Neural cell (in vitro differentiated cells): ENCODE results near the gene PARL. TPM values are rescaled to one million over a fixed set of nuclear protein-coding genes. Genes with fewer than 3 reads are reported as not detected.

Source experiments
- H2AFZ ChIP-seq: fragments of 200-600, 300-800 bp; sonication (generic), shearing (Covaris generic); 2 replicates; pipeline ENCODE4 v1.6.0; 2014; ENCODE audit warnings: low read depth, mild to moderate bottlenecking, antibody characterized with exemption, low read length, moderate library complexity
- H3F3A ChIP-seq: fragments of 200-600 bp; shearing (Covaris generic); 2 replicates; pipeline ENCODE4 v1.6.1; 2016; ENCODE audit warnings: mild to moderate bottlenecking, moderate library complexity, mixed read lengths, antibody characterized with exemption, low read length; ENCODE audit not compliant: insufficient read depth, poor library complexity, severe bottlenecking
- H3K27ac ChIP-seq: fragments of 200-600, 300-800 bp; sonication (generic), shearing (Covaris generic); 2 replicates; pipeline ENCODE4 v1.5.1; 2014; ENCODE audit warnings: mild to moderate bottlenecking, low read length, moderate library complexity
- H3K27me3 ChIP-seq: fragments of 300-800, 200-600 bp; sonication (generic), shearing (Covaris generic); 2 replicates; pipeline ENCODE4 v1.6.0; 2014; ENCODE audit warnings: mild to moderate bottlenecking, low read depth, low read length, moderate library complexity; ENCODE audit not compliant: insufficient read depth
- H3K36me3 ChIP-seq: fragments of 300-800, 200-600 bp; sonication (generic), shearing (Covaris generic); 2 replicates; pipeline ENCODE4 v1.5.1; 2014; ENCODE audit warnings: mild to moderate bottlenecking, antibody characterized with exemption, low read length, moderate library complexity; ENCODE audit not compliant: insufficient read depth
- H3K4me2 ChIP-seq: fragments of 300-800, 200-600 bp; sonication (generic), shearing (Covaris generic); 2 replicates; pipeline ENCODE4 v1.6.0; 2014; ENCODE audit warnings: mild to moderate bottlenecking, low read length
- H3K4me3 ChIP-seq: fragments of 300-800, 200-600 bp; sonication (generic), shearing (Covaris generic); 2 replicates; pipeline ENCODE4 v1.5.1; 2014; ENCODE audit warnings: mild to moderate bottlenecking, low read length, moderate library complexity
- H3K79me2 ChIP-seq: fragments of 200-600 bp; shearing (Covaris generic); replicated peaks from 2 replicates; pipeline ENCODE4 v1.6.0; 2014; ENCODE audit warnings: mild to moderate bottlenecking, low read length, moderate library complexity; ENCODE audit not compliant: insufficient read depth
- H3K9ac ChIP-seq: fragments of 300-800, 200-600 bp; sonication (generic), shearing (Covaris generic); 2 replicates; pipeline ENCODE4 v1.6.1; 2016; ENCODE audit warnings: mild to moderate bottlenecking, low read length, mixed read lengths
- H3K9me2 ChIP-seq: fragments of 200-600 bp; shearing (Covaris generic); 2 replicates; pipeline ENCODE4 v1.6.1; 2016; ENCODE audit warnings: mild to moderate bottlenecking, low read length, mixed read lengths; ENCODE audit not compliant: insufficient read depth
- H3K9me3 ChIP-seq: fragments of 200-600, 300-800 bp; sonication (generic), shearing (Covaris generic); 2 replicates; pipeline ENCODE4 v1.6.1; 2016; ENCODE audit warnings: mild to moderate bottlenecking, mixed run types, low read length, moderate library complexity, mixed read lengths
- H4K20me1 ChIP-seq: fragments of 200-600 bp; shearing (Covaris generic); 2 replicates; pipeline ENCODE4 v1.6.1; 2016; ENCODE audit warnings: mild to moderate bottlenecking, mixed run types; ENCODE audit not compliant: insufficient read depth
- EP300 ChIP-seq: fragments of 450-650 bp; conservative IDR thresholded peaks from 2 replicates; pipeline ENCODE4 v1.6.1; 2014; ENCODE audit warnings: antibody characterized with exemption, mild to moderate bottlenecking, moderate library complexity; ENCODE audit not compliant: poor library complexity, severe bottlenecking
- EZH2 ChIP-seq: fragments of 200-600, 300-800 bp; shearing (Covaris generic), sonication (generic); IDR thresholded peaks from 2 replicates; pipeline ENCODE4 v1.6.1; 2014; ENCODE audit warnings: antibody characterized with exemption, low read length, borderline replicate concordance, mild to moderate bottlenecking; ENCODE audit not compliant: insufficient read depth, poor library complexity, severe bottlenecking
- MXI1 ChIP-seq: fragments of 450-650 bp; conservative IDR thresholded peaks from 2 replicates; pipeline ENCODE4 v1.6.1; 2014; ENCODE audit warnings: antibody characterized with exemption, mild to moderate bottlenecking; ENCODE audit not compliant: poor library complexity, severe bottlenecking
- POLR2AphosphoS5 ChIP-seq: IDR thresholded peaks from 2 replicates; pipeline ENCODE4 v1.6.1; 2012
- RAD21 ChIP-seq: fragments of 450-650 bp; conservative IDR thresholded peaks from 2 replicates; pipeline ENCODE4 v1.6.1; 2014; ENCODE audit warnings: antibody characterized with exemption, mild to moderate bottlenecking, moderate library complexity
- SMC3 ChIP-seq: fragments of 450-650 bp; conservative IDR thresholded peaks from 2 replicates; pipeline ENCODE4 v1.6.1; 2014; ENCODE audit warnings: antibody characterized with exemption, mild to moderate bottlenecking, moderate library complexity; ENCODE audit not compliant: poor library complexity
- TAF1 ChIP-seq: IDR thresholded peaks from 2 replicates; pipeline ENCODE4 v1.6.1; 2012; ENCODE audit warnings: low read depth
- polyA plus RNA-seq: library from polyadenylated mRNA; depleted of rRNA; stranded (reverse); fragments of >200 nt; gene quantifications from 2 replicates; pipeline ENCODE4 v1.2.3, GENCODE V29; 2014
- TF ChIP-seq, protein P1 (sequence below): IDR thresholded peaks from 2 replicates; pipeline ENCODE4 v1.6.1; 2012; ENCODE audit warnings: borderline replicate concordance
- TF ChIP-seq, protein P2 (sequence below): fragments of 450-650 bp; IDR thresholded peaks from 2 replicates; pipeline ENCODE4 v1.5.1; 2014; ENCODE audit warnings: antibody characterized with exemption, mild to moderate bottlenecking, moderate library complexity; ENCODE audit not compliant: poor library complexity, severe bottlenecking

Gene PARL
- polyA plus RNA-seq, 1 donor from 2014 or later = 59.2 TPM

DNA sequence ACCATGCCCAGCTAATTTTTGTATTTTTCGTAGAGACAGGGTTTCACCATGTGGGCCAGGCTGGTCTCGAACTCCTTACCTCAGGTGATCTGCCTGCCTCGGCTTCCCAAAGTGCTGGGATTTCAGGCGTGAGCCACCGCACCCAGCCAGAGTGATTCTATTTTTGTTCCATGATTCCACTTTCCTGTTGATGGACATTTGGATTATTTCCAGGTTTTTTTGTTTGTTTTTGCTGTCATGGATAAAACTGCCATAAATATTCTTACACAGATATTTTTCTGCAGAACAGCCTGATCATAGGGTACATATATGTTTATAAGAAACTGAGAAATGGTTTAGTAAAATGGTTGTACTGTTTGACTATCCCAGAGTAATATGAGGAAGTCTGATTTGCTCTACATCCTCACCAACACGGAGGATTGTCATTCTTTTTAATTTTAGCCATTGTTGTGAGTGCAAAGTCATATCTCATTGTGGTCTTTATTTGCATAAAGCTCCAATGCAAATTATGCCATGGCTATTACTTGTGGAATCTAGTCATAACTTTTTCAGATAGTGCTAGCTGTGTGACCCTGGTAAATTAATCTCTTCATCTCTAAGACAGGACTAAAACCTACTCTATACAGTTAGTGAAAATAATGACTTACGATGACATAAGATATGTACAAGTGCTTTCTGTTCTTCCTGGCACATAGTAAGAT is 102.0 kb downstream of the PARL start:
- Histone ChIP-seq H3K4me3 (no peak overlapping the region), H3K27ac (no peak overlapping the region), H3K27me3 (no peaks in the 10 kb centered on the region), H3F3A (no peaks in the 10 kb centered on the region), H3K79me2 (peaks cover 4% of the 10 kb centered on the region), H3K9me2 (no peaks in the 10 kb centered on the region), H3K4me2 (no peak overlapping the region), H2AFZ (no peak overlapping the region), H3K36me3 (peaks cover 17% of the 10 kb centered on the region), H3K9ac (no peak overlapping the region), H3K9me3 (no peaks in the 10 kb centered on the region), H4K20me1 (no peaks in the 10 kb centered on the region)
- no peak for TF ChIP-seq POLR2AphosphoS5
- TF ChIP-seq RAD21 = no peak
- TF ChIP-seq TAF1 = no peak
- no peak for TF ChIP-seq SMC3
- no peak for TF ChIP-seq EZH2
- TF ChIP-seq, protein P1, sequence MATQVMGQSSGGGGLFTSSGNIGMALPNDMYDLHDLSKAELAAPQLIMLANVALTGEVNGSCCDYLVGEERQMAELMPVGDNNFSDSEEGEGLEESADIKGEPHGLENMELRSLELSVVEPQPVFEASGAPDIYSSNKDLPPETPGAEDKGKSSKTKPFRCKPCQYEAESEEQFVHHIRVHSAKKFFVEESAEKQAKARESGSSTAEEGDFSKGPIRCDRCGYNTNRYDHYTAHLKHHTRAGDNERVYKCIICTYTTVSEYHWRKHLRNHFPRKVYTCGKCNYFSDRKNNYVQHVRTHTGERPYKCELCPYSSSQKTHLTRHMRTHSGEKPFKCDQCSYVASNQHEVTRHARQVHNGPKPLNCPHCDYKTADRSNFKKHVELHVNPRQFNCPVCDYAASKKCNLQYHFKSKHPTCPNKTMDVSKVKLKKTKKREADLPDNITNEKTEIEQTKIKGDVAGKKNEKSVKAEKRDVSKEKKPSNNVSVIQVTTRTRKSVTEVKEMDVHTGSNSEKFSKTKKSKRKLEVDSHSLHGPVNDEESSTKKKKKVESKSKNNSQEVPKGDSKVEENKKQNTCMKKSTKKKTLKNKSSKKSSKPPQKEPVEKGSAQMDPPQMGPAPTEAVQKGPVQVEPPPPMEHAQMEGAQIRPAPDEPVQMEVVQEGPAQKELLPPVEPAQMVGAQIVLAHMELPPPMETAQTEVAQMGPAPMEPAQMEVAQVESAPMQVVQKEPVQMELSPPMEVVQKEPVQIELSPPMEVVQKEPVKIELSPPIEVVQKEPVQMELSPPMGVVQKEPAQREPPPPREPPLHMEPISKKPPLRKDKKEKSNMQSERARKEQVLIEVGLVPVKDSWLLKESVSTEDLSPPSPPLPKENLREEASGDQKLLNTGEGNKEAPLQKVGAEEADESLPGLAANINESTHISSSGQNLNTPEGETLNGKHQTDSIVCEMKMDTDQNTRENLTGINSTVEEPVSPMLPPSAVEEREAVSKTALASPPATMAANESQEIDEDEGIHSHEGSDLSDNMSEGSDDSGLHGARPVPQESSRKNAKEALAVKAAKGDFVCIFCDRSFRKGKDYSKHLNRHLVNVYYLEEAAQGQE = no peak
- TF ChIP-seq, protein P2, sequence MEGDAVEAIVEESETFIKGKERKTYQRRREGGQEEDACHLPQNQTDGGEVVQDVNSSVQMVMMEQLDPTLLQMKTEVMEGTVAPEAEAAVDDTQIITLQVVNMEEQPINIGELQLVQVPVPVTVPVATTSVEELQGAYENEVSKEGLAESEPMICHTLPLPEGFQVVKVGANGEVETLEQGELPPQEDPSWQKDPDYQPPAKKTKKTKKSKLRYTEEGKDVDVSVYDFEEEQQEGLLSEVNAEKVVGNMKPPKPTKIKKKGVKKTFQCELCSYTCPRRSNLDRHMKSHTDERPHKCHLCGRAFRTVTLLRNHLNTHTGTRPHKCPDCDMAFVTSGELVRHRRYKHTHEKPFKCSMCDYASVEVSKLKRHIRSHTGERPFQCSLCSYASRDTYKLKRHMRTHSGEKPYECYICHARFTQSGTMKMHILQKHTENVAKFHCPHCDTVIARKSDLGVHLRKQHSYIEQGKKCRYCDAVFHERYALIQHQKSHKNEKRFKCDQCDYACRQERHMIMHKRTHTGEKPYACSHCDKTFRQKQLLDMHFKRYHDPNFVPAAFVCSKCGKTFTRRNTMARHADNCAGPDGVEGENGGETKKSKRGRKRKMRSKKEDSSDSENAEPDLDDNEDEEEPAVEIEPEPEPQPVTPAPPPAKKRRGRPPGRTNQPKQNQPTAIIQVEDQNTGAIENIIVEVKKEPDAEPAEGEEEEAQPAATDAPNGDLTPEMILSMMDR = no peak
- TF ChIP-seq EP300 = no peak

DNA sequence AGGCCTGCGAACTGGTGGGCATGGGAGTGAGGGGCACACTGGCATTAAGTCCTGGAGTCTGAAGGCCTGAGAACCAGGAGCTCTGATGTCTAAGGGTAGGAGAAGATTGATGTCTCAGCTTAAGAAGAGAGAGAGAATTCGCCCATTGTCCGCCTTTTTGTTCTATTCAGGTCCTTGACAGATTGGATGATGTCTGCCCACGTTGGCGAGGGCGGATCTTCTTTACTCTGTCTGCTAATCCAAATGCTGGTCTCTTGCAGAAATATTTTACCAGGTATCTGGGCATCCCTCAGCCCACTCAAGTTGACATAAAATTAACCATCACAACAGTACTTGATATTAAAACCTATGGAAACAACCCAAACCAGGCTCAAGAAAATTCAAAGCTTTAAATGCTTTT is 103.4 kb downstream of the PARL start:
- TF ChIP-seq, protein P1 = no peak
- TF ChIP-seq, protein P2 = no peak
- no peak for TF ChIP-seq MXI1
- TF ChIP-seq EP300 = no peak
- TF ChIP-seq RAD21 = no peak
- TF ChIP-seq POLR2AphosphoS5 = no peak
- TF ChIP-seq SMC3 = no peak
- no peak for TF ChIP-seq EZH2
- TF ChIP-seq TAF1 = no peak
- Histone ChIP-seq H2AFZ (no peak overlapping the region), H3K27ac (no peak overlapping the region), H3K9me2 (no peaks in the 10 kb centered on the region), H4K20me1 (no peaks in the 10 kb centered on the region), H3K79me2 (peaks cover 4% of the 10 kb centered on the region), H3K36me3 (peaks cover 14% of the 10 kb centered on the region), H3K4me3 (no peak overlapping the region), H3K27me3 (no peaks in the 10 kb centered on the region), H3K9me3 (no peaks in the 10 kb centered on the region), H3K9ac (no peak overlapping the region), H3F3A (no peaks in the 10 kb centered on the region), H3K4me2 (no peak overlapping the region)
